Measurements from ENCODE around the gene ZNF415. TPM values are rescaled to one million over a fixed set of nuclear protein-coding genes. Genes with fewer than 3 reads are reported as not detected.

ZNF415 gene
- total and polyA plus RNA-seq, 9 of the 15 experiments (the other 6 are each of a cell fraction or from before 2014, with no cell fraction given), result 0.06 to 0.82 (median 0.14) TPM; not detected in 2

GRCh38 chr19:53103234-53104203 lies 29.2 kb downstream of the ZNF415 start, which contains the start of gene ZNF160 (continued):
- TF ChIP-seq ZBTB17 (CRISPR knock-in tag; IDR thresholded peaks at IDR 0.05) (no peak), TAF9B (IDR thresholded peaks at IDR 0.05; ENCODE audit: partially characterized antibody) (peak; percentile 41), NFRKB (IDR thresholded peaks at IDR 0.05; ENCODE audit: low read depth) (0 out of 2 replicates have a peak, but pooled peaks have one; percentile 28), KDM5B (IDR thresholded peaks at IDR 0.05; ENCODE audit: insufficient replicate concordance, low read depth, low read length) (peak; percentile 68), ZNF263 (CRISPR knock-in tag; IDR thresholded peaks at IDR 0.05; ENCODE audit: borderline replicate concordance) (peak; percentile 73), POLR2H (tag; IDR thresholded peaks at IDR 0.05; ENCODE audit: low read depth) (peak; percentile 58), NELFE (IDR thresholded peaks at IDR 0.05; ENCODE audit: insufficient read depth, insufficient read length) (no peak)

- Histone ChIP-seq H3K9me1 (ENCODE audit: control insufficient read depth, insufficient read depth, low read length) (no peaks in the 10 kb centered on the region), H3K9ac (ENCODE audit: insufficient read depth in 1 of 2, low read depth in 2 of 2, low read length in 2 of 2) (peak overlapping the region; percentile 87 to 95), H3K27ac (ENCODE audit: extremely low read depth, low read depth, low read length) (peak overlapping the region; percentile 88), H3K4me1 (replicated peaks in 1 of 2; ENCODE audit: control insufficient read depth in 2 of 2, insufficient read depth in 2 of 2, low read length in 2 of 2) (peaks cover 9 to 18% of the 10 kb centered on the region in 2 experiments; a peak in 4 of 5 replicates), H3K4me3 (peak overlapping the region; percentile 75), H3K4me2 (ENCODE audit: insufficient read depth, low read length) (peak overlapping the region; percentile 91), H2AFZ (ENCODE audit: low read depth, low read length) (peak overlapping the region; percentile 89), H4K20me1 (replicated peaks; ENCODE audit: control insufficient read depth, insufficient read depth, low read length) (0 out of 2 replicates have a peak, but pooled peaks cover 4% of the 10 kb centered on the region), H3K27me3 (ENCODE audit: control insufficient read depth in 2 of 2, insufficient read depth in 2 of 2, low read length in 2 of 2) (peaks cover 0 to 5% of the 10 kb centered on the region in 2 experiments; a peak in 1 of 5 replicates), H3K9me3 (replicated peaks; ENCODE audit: control insufficient read depth, insufficient read depth, low read depth, low read length) (no peaks in the 10 kb centered on the region), H3K36me3 (ENCODE audit: control insufficient read depth, insufficient read depth, low read length) (peaks cover 8% of the 10 kb centered on the region; the same call in 2 of the 3 replicates), H3K79me2 (ENCODE audit: control insufficient read depth, insufficient read depth, low read length) (peaks cover 50% of the 10 kb centered on the region)
- under 1% methylated on average over 25 of the region's 33 CpGs for WGBS (ENCODE audit: insufficient coverage, low coverage, missing lambda C conversion rate)
- peak; percentile 21 to 57 (median 42) for DNase-seq (ENCODE audit: extremely low read depth in 1 of 4, low spot score in 3 of 4)
- ChIA-PET POLR2A (interaction anchor here (1.1 to 1.2 kb wide), 2 partner anchors 9 to 17 kb away, joined by 3 read pairs; no protein-coding TSS in a partner anchor), CTCF (ENCODE audit: low intra/inter-chr PET ratio) (no interaction called here)
- intact Hi-C loops (cut with micrococcal nuclease) (no loop called here), in situ Hi-C loops (cut with MboI) (no loop called here)
- peak; percentile 67 for ATAC-seq
- FAIRE-seq, result no peak
- no TSS peak for BruUV-seq (replicated peaks)
- TF ChIP-seq ESRRA (IDR thresholded peaks at IDR 0.05; ENCODE audit: borderline replicate concordance, low read depth), result no peak
- peak; percentile 72; the same call in 1 of the 2 replicates for TF ChIP-seq KAT7 (CRISPR knock-in tag; IDR thresholded peaks at IDR 0.05; ENCODE audit: borderline replicate concordance)
- TF ChIP-seq FOXK2 (conservative IDR thresholded peaks at IDR 0.05 in 1 of 2, IDR thresholded peaks at IDR 0.05 in 1 of 2; ENCODE audit: low read depth in 2 of 2), result no peak
- TF ChIP-seq FOSL1 (tag; conservative IDR thresholded peaks at IDR 0.05), result no peak
- TF ChIP-seq HIVEP1 (CRISPR knock-in tag; IDR thresholded peaks at IDR 0.05), result no peak
- TF ChIP-seq CHD1 (IDR thresholded peaks at IDR 0.05; ENCODE audit: low read length), result peak; percentile 52
- TF ChIP-seq CXXC5 (CRISPR knock-in tag; IDR thresholded peaks at IDR 0.05), result 0 out of 2 replicates have a peak, but pooled peaks have one; percentile 3
- TF ChIP-seq ZBTB17 (CRISPR knock-in tag; IDR thresholded peaks at IDR 0.05), result no peak
- TF ChIP-seq PRDM10 (IDR thresholded peaks at IDR 0.05; ENCODE audit: partially characterized antibody), result peak; percentile 24
- no peak for TF ChIP-seq PHF20 (IDR thresholded peaks at IDR 0.05; ENCODE audit: partially characterized antibody)
Observed at GRCh38 chr19:53102756-53103233, 29.9 kb downstream of the ZNF415 start.

Data from K562 (cell line).